Measurements from ENCODE around the gene SPDEF.

Gene SPDEF

GRCh38 chr6:34586327-34587040 is 30.4 kb upstream of the SPDEF start:
- H3K9ac ChIP-seq (ENCODE audit: insufficient read length) = no peak overlapping the region
- no peak overlapping the region for H3K4me3 ChIP-seq
- TF ChIP-seq FOXP2 (optimal IDR thresholded peaks at IDR 0.05; ENCODE audit: control extremely low read depth, extremely low read length, insufficient read depth) (no peak), EZH2 (IDR thresholded peaks at IDR 0.05) (no peak), POLR2AphosphoS5 (IDR thresholded peaks at IDR 0.05; ENCODE audit: borderline replicate concordance, low read depth, low read length) (no peak)
- H3K27ac ChIP-seq = no peak overlapping the region
- H3K36me3 ChIP-seq (ENCODE audit: insufficient read depth, low read length) = no peaks in the 10 kb centered on the region
- DNase-seq (ENCODE audit: low read depth, low spot score) = no peak
- no peaks in the 10 kb centered on the region for H3K9me3 ChIP-seq (ENCODE audit: low read depth, low read length)

- no peak for DNase-seq (ENCODE audit: low read depth, low spot score)
- Histone ChIP-seq H3K27ac (no peak overlapping the region), H3K36me3 (ENCODE audit: insufficient read depth, low read length) (no peaks in the 10 kb centered on the region), H3K4me3 (no peak overlapping the region), H3K9me3 (ENCODE audit: low read depth, low read length) (no peaks in the 10 kb centered on the region), H3K9ac (ENCODE audit: insufficient read length) (no peak overlapping the region)
- no peak for TF ChIP-seq POLR2AphosphoS5 (IDR thresholded peaks at IDR 0.05; ENCODE audit: borderline replicate concordance, low read depth, low read length)
- no peak for TF ChIP-seq EZH2 (IDR thresholded peaks at IDR 0.05)
- no peak for TF ChIP-seq FOXP2 (optimal IDR thresholded peaks at IDR 0.05; ENCODE audit: control extremely low read depth, extremely low read length, insufficient read depth)
Measured at GRCh38 chr6:34585512-34586061, 29.5 kb upstream of the SPDEF start.

- TF ChIP-seq POLR2AphosphoS5 (IDR thresholded peaks at IDR 0.05; ENCODE audit: borderline replicate concordance, low read depth, low read length) (no peak), EZH2 (IDR thresholded peaks at IDR 0.05) (no peak), FOXP2 (optimal IDR thresholded peaks at IDR 0.05; ENCODE audit: control extremely low read depth, extremely low read length, insufficient read depth) (no peak)
- Histone ChIP-seq H3K4me3 (no peak overlapping the region), H3K27ac (no peak overlapping the region), H3K9me3 (ENCODE audit: low read depth, low read length) (no peaks in the 10 kb centered on the region), H3K9ac (ENCODE audit: insufficient read length) (no peak overlapping the region), H3K36me3 (ENCODE audit: insufficient read depth, low read length) (no peaks in the 10 kb centered on the region)
- DNase-seq (ENCODE audit: low read depth, low spot score) = no peak
Measured at GRCh38 chr6:34585108-34585507, 29.0 kb upstream of the SPDEF start.

GRCh38 chr6:34584694-34585093 is 28.6 kb upstream of the SPDEF start:
- no peak for TF ChIP-seq FOXP2 (optimal IDR thresholded peaks at IDR 0.05; ENCODE audit: control extremely low read depth, extremely low read length, insufficient read depth)
- no peak for TF ChIP-seq EZH2 (IDR thresholded peaks at IDR 0.05)
- TF ChIP-seq POLR2AphosphoS5 (IDR thresholded peaks at IDR 0.05; ENCODE audit: borderline replicate concordance, low read depth, low read length) = no peak
- H3K4me3 ChIP-seq = no peak overlapping the region
- no peak for DNase-seq (ENCODE audit: low read depth, low spot score)
- H3K9me3 ChIP-seq (ENCODE audit: low read depth, low read length) = no peaks in the 10 kb centered on the region
- no peaks in the 10 kb centered on the region for H3K36me3 ChIP-seq (ENCODE audit: insufficient read depth, low read length)
- no peak overlapping the region for H3K27ac ChIP-seq
- no peak overlapping the region for H3K9ac ChIP-seq (ENCODE audit: insufficient read length)

- Histone ChIP-seq H3K27ac (no peak overlapping the region), H3K4me3 (no peak overlapping the region), H3K9ac (ENCODE audit: insufficient read length) (no peak overlapping the region), H3K9me3 (ENCODE audit: low read depth, low read length) (no peaks in the 10 kb centered on the region), H3K36me3 (ENCODE audit: insufficient read depth, low read length) (no peaks in the 10 kb centered on the region)
- TF ChIP-seq POLR2AphosphoS5 (IDR thresholded peaks at IDR 0.05; ENCODE audit: borderline replicate concordance, low read depth, low read length) (no peak), FOXP2 (optimal IDR thresholded peaks at IDR 0.05; ENCODE audit: control extremely low read depth, extremely low read length, insufficient read depth) (no peak), EZH2 (IDR thresholded peaks at IDR 0.05) (no peak)
- no peak for DNase-seq (ENCODE audit: low read depth, low spot score)
Measured at GRCh38 chr6:34583861-34584604, 27.9 kb upstream of the SPDEF start.

GRCh38 chr6:34583461-34583860 is 27.3 kb upstream of the SPDEF start:
- H3K36me3 ChIP-seq (ENCODE audit: insufficient read depth, low read length) = no peaks in the 10 kb centered on the region
- H3K9me3 ChIP-seq (ENCODE audit: low read depth, low read length) = no peaks in the 10 kb centered on the region
- H3K4me3 ChIP-seq = no peak overlapping the region
- no peak overlapping the region for H3K27ac ChIP-seq
- no peak for DNase-seq (ENCODE audit: low read depth, low spot score)
- TF ChIP-seq FOXP2 (optimal IDR thresholded peaks at IDR 0.05; ENCODE audit: control extremely low read depth, extremely low read length, insufficient read depth) = no peak
- TF ChIP-seq POLR2AphosphoS5 (IDR thresholded peaks at IDR 0.05; ENCODE audit: borderline replicate concordance, low read depth, low read length) = no peak
- no peak overlapping the region for H3K9ac ChIP-seq (ENCODE audit: insufficient read length)

GRCh38 chr6:34581561-34581920 is 25.4 kb upstream of the SPDEF start:
- H3K9me3 ChIP-seq (ENCODE audit: low read depth, low read length) = no peaks in the 10 kb centered on the region
- no peaks in the 10 kb centered on the region for H3K36me3 ChIP-seq (ENCODE audit: insufficient read depth, low read length)
- no peak overlapping the region for H3K9ac ChIP-seq (ENCODE audit: insufficient read length)
- no peak overlapping the region for H3K27ac ChIP-seq
- no peak overlapping the region for H3K4me3 ChIP-seq
- TF ChIP-seq POLR2AphosphoS5 (IDR thresholded peaks at IDR 0.05; ENCODE audit: borderline replicate concordance, low read depth, low read length) (no peak), EZH2 (IDR thresholded peaks at IDR 0.05) (no peak), FOXP2 (optimal IDR thresholded peaks at IDR 0.05; ENCODE audit: control extremely low read depth, extremely low read length, insufficient read depth) (no peak)
- DNase-seq (ENCODE audit: low read depth, low spot score) = no peak

GRCh38 chr6:34580707-34581560 is 24.8 kb upstream of the SPDEF start:
- H3K36me3 ChIP-seq (ENCODE audit: insufficient read depth, low read length) = no peaks in the 10 kb centered on the region
- H3K9ac ChIP-seq (ENCODE audit: insufficient read length) = no peak overlapping the region
- no peak for TF ChIP-seq EZH2 (IDR thresholded peaks at IDR 0.05)
- TF ChIP-seq POLR2AphosphoS5 (IDR thresholded peaks at IDR 0.05; ENCODE audit: borderline replicate concordance, low read depth, low read length) = no peak
- TF ChIP-seq FOXP2 (optimal IDR thresholded peaks at IDR 0.05; ENCODE audit: control extremely low read depth, extremely low read length, insufficient read depth) = no peak
- H3K27ac ChIP-seq = no peak overlapping the region
- H3K4me3 ChIP-seq = no peak overlapping the region
- no peaks in the 10 kb centered on the region for H3K9me3 ChIP-seq (ENCODE audit: low read depth, low read length)
- DNase-seq (ENCODE audit: low read depth, low spot score) = no peak
